Activated CD4-positive, alpha-beta T cell treated with anti-CD3 and anti-CD28 coated beads, Interleukin-2, Interleukin-4, amounts not matched to agents 100 ng/mL and 50 ng/mL, durations not matched to agents 16 hours and 8 hours (primary cell): ENCODE measurements around the gene CUL4B.
"Not testable (repeated sequence)": the region's sequence is repeated elsewhere in the genome, so short reads cannot be mapped to it uniquely, and the experiment has no call there.

Experiments used
- DNase-seq: peaks from one replicate; pipeline ENCODE4 v3.0.0-alpha.2; 2020; ENCODE audit warnings: low spot score

Gene CUL4B

GRCh38 chrX:120560842-120561633 is at the start of gene CUL4B:
Gene CUL4B (minus strand): TSS chrX:120560962. CDS start chrX:120560638, 324 bp downstream.
- DNase-seq, result peak; percentile 90

GRCh38 chrX:120604361-120604782 is 43.6 kb upstream of the CUL4B start:
- peak; percentile 42 for DNase-seq

DNA sequence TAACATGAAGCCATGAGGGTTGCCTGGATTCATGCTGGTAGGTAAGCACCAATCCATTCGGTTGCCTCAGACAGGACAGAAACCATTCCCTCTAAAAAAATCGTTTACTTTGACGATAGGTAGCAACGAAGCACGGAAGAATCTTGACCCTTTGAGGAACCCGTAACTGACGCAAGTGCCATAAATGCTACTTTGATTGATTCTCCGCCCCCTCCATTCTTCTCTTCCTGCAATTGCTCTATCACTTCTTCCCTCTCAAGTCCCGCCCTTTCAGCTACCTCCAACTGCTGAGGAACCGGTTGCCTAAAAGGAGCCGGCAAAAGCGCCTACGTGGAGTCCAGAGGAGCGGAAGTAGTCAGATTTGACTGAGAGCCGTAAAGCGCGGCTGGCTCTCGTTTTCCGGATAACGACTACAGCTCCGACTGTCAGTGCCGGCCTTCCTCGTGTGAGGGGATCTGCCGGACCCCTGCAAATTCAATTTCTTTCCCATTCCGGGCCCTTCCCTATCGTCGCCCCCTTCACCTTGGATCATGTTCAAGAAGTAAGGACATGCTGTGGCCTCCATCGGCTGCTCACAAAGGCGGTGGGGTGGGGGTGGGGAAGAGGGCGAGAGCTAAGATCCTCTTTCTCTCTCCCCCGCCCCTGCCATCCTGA is 43.1 kb upstream of the CUL4B start, which contains the start of gene MCTS1:
Gene MCTS1, plus strand, starts transcription at position 395 of the 654 bp plus-strand sequence. Its CDS starts 136 bp downstream, at position 531.
- peak; percentile 90 for DNase-seq

- DNase-seq, result no peak
Observed at GRCh38 chrX:120585702-120586101, 24.9 kb upstream of the CUL4B start.

GRCh38 chrX:120575379-120576114 is 14.8 kb upstream of the CUL4B start:
- no peak for DNase-seq

GRCh38 chrX:120573806-120574205 is 13.0 kb upstream of the CUL4B start:
- not testable (repeated sequence) for DNase-seq

GRCh38 chrX:120570011-120570600 is 9.3 kb upstream of the CUL4B start:
- DNase-seq, result no peak

DNA sequence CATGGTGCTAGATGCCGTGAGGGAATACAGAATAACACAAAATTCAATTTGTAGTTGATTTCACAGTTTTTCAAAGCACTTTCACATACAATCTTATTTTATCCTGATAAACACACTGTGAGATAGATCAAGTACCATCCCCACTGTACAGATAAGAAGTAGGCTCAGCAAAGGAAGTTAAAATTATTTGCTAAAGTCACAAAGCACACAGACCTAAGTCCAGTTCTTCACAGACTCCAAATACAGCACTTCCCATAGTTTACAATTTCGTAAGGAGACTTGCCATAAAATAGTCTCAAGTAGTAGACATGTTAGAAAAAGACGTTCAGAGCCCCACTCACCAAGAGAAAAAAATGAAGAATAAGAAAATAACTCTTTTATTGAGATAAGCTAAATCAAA is 7.8 kb upstream of the CUL4B start:
- no peak for DNase-seq

DNA sequence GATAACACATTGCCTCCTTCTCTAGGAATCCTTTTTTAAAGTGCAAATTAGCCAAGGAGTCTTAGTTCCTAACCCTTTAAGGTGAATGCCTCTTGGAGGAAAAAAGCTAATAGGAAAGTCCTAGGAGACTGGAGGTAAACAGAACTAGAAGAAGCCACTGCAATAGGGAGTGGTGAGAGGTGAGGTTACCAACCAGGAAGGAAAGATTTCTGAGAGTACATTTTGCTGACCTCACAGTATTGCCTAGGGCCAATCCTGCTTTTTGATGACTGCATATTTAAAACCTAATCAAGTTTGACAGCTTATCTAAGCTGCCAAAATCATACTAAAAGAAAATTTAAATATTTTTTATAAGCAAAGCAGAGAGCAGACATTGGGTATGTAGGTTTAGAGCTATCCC is 7.3 kb upstream of the CUL4B start:
- DNase-seq, result no peak

- DNase-seq, result no peak
Observed at GRCh38 chrX:120566817-120567216, 6.1 kb upstream of the CUL4B start.

- no peak for DNase-seq
Observed at GRCh38 chrX:120564925-120565324, 4.2 kb upstream of the CUL4B start.

DNA sequence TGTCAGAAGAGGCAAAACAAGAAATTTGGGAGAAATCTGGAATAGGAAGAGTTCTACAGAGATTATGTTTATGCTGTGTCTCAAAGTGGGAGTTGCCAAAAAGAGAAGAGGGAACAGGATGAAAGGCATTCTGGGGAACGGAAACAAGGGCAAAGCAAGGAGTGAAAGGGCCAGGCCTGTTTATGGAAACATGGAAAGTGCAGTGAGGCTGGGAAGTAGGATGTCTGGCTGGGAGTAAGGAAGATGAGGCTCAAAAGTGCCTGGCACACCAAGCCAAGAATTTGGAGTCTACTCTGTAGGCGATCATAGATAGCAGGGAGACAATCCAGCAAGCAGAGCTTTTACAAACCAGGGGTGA is 1.8 kb upstream of the CUL4B start:
- DNase-seq, result no peak

DNA sequence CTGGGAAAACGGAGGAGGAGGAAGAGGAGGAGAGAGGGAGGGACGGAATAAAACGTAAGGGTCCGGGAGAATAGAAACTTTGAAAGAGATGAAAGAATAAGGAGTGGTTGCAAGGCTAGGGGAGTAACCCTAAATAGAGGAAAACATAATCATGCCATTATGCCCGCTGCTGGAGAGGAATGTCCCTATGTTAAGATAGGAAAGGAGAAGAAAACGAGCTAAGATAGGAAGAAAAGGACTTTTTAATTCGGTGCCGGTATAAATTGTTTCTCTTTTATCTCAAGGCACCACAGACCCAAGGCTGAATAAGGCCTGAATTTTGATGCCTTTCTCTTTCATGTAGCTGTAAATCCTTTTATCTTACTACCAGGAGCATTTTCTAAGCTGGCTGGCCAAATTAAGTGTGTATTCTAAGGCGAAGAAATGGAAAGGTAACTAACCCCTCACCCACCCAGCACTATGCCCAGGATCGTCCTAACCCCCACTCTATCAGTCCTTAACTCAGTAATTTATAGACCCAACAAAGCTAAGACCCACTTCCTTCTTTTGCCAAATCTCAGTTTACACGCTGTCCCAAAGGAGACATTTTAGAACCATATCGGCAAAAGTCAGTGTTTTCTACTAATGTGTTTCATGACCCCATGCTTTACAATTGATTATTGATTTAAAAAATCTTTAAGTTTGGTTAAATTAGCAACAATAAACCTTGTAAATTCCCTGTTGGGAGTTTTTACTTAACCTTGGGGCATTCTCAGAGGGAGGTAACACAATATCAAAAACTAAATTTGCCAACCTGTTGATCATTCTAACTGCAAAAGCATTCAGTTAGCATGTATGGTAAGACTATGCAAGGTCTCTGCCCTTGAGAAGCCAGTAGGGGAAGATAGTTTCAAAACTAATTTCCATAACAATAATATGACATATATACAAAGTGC is 1.1 kb upstream of the CUL4B start:
- no peak for DNase-seq

DNA sequence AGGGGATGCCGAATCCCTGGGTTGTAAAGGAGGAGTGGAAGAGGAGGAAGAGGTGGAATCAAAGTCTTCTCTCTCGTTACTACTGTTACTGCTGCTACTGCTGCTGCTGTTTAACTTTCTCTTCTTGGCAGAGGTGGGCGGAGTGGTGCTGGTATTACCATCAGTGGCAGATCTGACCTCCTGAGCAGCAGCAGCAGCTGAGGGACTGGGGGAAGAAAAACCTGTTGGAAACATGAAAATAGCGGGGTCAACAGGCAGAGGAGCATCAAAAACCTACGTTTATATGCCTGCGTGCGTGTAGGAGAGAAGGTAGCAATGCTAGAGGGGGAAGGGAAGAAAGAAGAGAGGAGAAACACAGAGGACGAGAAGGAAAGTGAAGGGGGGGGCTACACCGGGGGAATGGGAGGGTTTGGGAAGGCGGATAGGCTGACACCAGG is 339 bp downstream of the CUL4B start:
- peak; percentile 26 for DNase-seq

DNA sequence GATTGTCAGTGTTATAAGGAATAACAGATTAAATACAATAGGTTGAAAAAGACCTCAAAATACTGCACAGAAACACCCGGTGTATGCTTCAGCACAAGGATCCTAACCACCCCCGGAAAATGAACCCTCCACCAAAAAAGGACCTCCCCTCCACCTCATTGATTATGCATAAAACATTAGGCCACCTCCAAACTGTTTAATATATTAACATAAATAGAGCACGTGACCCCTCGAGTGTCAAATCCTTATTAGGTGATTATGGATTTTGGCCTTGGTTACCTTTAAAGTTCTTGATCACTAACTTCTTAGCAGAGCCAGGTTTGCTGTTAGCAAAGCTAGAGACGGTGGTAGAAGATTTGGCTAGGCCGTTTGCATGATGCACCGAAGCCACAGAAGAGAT is 958 bp downstream of the CUL4B start:
- no peak for DNase-seq

DNA sequence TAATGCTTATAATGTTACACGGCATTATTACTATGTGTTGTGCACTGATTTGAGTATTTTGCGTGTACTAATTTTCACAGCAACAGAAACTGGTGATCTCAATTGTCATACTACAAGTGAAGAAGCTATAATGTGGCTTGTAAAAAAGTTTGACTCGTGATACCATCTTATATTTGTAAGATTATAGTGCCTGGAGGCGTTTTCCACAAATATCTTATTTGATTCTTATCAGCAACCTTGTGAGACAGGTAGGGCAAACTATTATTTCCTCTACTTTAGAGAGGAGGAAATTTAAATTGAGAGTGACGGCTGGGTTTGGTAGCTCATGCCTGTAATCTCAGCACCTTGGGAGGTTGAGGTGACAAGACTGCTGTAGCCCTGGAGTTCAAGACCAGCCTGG is 4.5 kb downstream of the CUL4B start:
- DNase-seq, result no peak

DNA sequence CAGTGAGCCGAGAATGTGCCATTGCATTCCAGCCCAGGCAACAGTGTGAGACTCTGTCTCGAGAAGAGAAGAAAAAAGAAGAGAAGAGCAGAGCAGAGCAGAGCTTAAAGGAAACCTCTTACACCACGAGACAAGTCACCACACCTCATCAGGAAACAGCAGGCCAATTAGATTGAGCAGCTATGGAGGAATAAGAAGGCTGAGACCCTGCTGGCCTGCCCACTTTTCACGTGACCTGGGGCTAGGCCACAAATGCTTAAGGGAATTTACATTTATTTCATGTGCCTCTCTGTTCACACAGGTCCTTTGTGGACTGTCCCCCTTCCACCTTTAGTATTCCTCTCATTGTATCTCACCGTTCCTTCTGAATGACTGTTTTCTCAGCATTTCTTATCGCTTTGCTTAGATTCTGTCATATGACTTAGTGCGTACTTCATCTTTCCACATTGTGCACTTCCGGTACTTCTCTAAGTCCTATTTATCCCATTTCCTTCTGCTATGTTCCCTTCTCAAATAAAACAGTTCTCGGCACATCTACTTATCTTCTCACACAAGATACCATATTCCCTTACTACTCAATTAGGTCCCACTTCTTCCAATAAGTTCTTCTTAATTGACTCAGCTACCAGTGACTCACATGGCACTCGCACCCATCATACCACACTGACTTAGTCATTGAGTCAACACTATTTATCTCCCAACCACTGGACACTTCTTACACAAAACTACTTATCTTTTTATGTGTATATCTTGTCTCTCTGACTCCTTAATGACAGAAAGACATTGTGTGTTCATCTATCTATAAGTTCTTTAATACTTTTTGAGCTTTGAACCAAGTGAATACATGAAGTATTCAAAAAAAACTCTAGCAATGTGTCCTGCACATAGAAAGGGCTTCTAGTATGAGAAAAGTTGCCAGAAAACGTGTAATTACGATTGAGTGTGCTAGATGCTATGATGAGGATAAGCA is 11.0 kb downstream of the CUL4B start:
- DNase-seq, result peak; percentile 53

DNA sequence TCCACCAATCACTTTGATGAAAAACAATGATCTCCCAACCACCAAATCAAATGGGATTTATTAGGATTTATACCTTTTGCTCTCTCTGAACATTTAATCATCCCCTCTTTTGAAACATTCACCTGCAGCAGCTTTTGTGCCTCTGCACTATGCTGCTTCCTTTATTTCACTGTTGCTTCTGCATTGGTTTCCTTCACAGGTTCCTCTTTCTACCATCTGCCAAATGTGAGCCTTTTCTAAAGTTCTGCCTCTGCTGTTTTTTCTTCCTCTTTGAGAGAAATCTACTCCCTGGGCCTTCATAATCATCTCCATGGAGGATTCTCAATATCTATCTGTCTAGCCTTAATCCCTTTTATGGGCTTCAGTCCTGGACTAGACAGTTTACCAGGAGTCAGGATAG is 24.7 kb downstream of the CUL4B start:
- DNase-seq, result no peak

DNA sequence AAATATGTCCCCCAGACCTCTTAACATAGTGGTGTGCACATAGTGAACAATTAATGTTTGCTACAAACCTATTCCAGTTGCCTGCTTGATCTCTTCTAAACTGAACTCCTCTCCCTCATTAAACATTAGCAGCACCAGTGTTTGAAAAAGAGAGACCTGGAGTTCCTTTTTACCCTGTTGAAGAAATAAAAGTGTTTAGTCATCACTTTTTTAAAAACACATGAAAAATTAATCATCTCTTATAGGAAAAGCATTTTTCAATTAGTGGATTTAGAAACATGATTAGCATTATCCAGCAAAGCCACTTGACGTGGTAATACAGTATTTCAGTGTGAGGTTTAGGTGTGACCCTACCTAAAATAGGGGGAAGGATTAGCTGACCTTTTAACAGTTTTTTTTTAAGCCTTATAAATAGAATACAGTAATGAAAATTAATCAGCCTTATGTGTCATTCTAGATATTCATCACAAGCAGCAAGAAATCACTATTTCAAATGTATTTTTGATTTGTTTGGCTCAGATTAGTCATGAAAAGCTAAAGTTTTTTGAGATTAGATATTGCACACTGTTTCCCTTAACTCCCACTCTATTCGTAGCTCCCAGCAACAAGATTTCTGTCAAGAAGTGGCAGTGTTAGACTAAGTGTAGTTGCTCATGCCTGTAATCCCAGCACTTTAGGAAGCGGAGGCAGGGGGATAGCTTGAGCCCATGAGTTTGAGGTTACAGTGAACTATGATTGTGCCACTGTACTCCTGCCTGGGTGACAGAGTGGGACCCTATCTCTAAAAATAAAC is 26.2 kb downstream of the CUL4B start:
- no peak for DNase-seq
